ENCODE results near the gene SEPSECS.

DNA sequence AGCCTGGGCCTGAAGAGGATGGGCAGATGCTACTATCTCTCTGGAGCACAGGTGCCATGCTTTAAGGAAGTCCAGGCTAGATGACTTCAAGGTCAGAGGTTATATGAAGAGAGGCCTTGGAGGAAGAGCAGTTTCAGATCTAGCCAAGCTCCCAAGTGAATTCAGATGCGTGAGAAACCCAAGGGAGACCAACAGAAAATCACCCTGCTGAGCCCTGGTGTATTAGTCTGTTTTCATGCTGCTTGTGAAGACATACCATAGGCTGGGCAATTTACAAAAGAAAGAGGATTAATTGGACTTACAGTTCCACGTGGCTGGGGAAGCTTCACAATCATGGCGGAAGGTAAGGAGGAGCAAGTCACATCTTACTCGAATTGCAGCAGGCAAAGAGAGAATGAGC is 81.7 kb downstream of the SEPSECS start:
- TF ChIP-seq, protein P1, sequence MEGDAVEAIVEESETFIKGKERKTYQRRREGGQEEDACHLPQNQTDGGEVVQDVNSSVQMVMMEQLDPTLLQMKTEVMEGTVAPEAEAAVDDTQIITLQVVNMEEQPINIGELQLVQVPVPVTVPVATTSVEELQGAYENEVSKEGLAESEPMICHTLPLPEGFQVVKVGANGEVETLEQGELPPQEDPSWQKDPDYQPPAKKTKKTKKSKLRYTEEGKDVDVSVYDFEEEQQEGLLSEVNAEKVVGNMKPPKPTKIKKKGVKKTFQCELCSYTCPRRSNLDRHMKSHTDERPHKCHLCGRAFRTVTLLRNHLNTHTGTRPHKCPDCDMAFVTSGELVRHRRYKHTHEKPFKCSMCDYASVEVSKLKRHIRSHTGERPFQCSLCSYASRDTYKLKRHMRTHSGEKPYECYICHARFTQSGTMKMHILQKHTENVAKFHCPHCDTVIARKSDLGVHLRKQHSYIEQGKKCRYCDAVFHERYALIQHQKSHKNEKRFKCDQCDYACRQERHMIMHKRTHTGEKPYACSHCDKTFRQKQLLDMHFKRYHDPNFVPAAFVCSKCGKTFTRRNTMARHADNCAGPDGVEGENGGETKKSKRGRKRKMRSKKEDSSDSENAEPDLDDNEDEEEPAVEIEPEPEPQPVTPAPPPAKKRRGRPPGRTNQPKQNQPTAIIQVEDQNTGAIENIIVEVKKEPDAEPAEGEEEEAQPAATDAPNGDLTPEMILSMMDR (optimal IDR thresholded peaks at IDR 0.05 in 1 of 3, IDR thresholded peaks at IDR 0.05 in 1 of 3, conservative IDR thresholded peaks at IDR 0.05 in 1 of 3; ENCODE audit: extremely low read depth in 1 of 3, insufficient read depth in 2 of 3, low read length in 3 of 3) = no peak
- no peak for TF ChIP-seq EZH2 (IDR thresholded peaks at IDR 0.05; ENCODE audit: low read length)

All from keratinocyte (primary cell).